ENCODE results near the gene LMTK2.

Gene LMTK2

GRCh38 chr7:98222533-98223195 is 116.0 kb downstream of the LMTK2 start:
- no peak for DNase-seq

DNA sequence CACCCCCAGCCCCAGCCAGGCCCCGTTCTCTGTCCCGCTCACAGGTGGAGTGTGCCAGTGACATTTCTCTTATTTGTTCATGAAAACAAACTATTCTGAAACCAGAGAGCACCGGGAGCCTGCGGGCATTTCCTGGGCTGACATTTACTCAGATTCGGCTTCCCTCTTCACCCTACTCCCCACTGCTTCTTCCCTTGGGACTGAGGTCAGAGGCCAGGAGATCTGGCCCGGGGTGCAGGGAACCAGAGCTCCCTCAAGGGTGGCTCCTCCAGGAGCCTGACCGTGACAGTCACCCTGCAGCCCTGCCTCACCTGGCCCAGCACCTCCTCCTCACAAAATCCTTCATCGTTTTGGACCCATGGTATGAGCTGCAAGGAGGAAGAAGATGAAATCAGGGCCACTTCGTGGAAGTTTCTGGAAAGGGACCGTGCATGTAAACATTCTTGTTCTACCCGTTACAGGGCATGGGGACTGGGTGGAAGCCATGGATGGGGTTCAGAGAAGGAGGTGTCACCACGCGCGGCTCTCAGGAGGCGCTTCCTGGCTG is 116.8 kb downstream of the LMTK2 start:
- DNase-seq = no peak

- DNase-seq = no peak
Observed at GRCh38 chr7:98223898-98224700, 117.4 kb downstream of the LMTK2 start.

DNA sequence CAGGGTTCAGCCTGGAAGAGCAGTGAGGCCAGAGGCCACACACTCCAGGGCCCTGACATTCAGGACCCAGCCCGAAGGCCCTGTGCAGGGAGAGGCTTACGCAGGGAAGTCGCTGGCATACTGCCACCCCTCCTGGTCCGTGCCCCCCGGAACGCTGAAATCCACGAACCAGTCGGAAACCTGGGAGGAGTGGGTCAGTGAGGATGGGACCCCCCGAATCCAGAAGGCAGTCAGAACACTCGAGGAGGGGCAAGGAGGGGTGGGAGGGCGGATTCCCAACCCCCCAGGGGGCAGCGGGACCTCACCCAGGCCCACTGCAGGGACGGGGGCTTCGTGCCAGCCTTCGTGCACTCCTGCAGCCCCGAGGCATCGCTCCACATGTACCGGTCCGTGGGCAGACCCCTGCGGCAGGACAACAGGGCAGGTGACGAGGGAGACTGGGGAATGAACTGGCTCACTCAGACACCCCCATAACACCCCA is 118.1 kb downstream of the LMTK2 start:
- no peak for DNase-seq

DNA sequence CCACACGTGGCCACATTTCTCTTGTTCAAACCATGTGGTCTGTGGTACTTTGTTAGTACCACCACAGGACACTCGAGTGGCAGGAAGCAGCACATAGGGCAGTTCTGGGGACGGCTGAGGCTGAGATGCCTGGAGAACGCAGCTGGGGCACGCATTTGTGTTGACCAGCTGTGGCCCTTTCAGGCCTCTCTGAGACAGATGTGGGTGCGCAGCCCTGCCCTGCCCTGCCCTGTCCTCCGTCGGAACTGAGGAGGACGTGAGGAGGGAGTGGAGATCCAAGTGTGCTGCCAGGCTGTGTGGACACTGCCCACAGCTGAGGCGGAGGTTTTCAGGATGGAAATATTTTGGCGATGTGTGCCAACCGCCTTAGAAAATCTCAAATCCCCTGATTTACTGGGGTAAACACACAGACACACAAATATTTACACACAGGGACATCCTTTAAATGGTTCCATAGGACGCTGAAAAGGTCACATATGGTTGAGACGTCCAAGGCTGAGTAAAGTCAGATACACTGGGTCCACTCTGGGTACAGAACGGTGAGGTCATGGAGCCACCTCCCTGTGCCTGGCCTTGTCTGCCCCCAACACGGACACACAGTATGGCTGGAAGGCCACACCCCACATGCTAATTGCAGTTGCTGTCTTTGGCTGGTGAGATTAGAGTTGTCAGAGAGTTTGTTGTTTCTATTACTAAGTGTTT is 119.4 kb downstream of the LMTK2 start:
- DNase-seq = no peak

DNA sequence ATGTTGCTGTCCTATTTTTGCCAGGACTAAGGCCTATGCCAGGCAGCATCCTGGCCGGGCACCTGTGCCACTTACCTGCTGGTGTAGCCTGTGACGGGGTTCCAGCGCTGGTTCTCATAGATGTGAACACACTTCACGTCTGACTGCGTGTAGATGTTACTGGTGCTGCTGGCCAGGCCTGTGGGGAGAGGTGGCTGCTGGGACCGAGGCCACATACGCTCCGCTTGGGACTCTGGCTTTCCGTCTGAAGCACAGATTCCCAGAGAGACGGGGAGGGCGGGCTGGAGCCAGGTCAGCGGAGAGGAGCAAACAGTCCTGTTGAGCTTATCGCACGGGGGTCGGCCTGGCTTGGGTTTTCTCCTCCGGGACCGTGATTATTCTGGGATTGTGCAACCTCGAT is 121.3 kb downstream of the LMTK2 start:
- DNase-seq = no peak

GRCh38 chr7:98228801-98229200 is 122.1 kb downstream of the LMTK2 start:
- no peak for DNase-seq

DNA sequence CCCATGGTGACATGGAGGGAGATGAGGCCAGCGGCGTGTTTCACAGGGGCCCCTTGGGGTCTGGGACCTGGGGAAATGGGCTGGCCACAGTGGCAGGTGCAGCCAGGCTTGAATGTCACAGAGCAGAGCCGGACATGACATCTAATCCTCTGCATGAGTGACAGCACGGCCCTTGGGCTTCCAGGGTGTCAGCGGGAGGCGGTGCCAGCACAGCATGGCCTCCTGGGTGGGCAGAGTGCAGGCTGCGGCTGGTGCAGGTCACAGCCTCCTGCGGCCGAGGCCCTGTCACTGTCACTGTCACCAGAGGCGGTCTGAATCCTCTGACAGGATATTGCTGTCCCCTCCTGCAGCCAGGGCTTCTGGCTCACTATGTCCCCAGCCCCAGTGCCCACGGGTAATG is 122.8 kb downstream of the LMTK2 start:
- DNase-seq = no peak

GRCh38 chr7:98229991-98230745 is 123.5 kb downstream of the LMTK2 start:
- DNase-seq = no peak

DNA sequence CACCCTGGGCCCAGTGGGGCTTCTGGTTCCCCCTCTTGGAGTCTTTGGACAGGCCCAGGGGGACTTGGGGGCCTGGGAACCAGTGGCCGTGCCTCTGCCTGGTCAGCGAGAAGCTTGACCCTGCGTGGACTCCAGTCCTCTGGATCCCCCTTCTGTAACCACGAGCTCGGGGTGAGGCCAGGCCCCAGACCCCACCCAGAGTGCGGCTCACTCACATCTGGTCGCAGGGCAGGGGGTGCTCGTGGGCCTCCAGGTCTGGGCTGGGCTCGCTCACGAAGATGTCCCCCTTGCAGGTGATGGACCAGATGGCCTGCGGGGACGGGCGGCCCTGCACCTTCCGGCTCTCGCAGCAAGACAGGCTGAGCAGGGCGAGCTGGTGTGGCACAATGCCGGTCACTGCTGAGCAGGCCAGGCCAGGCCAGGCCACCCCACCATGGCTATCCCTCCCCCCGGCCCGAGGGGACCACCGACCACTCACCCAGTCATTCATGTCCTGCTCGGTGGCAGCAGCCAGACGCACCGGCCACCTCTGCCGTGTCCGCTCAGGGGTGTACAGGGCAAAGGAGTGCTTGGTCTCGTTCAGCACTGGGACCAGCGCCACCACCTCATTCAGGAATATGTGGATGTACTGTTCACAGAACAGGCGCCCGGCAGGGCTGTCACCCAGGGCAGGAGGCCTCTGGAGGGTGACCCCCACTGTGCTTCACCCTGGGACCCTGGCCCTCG is 124.2 kb downstream of the LMTK2 start:
- DNase-seq = no peak

DNA sequence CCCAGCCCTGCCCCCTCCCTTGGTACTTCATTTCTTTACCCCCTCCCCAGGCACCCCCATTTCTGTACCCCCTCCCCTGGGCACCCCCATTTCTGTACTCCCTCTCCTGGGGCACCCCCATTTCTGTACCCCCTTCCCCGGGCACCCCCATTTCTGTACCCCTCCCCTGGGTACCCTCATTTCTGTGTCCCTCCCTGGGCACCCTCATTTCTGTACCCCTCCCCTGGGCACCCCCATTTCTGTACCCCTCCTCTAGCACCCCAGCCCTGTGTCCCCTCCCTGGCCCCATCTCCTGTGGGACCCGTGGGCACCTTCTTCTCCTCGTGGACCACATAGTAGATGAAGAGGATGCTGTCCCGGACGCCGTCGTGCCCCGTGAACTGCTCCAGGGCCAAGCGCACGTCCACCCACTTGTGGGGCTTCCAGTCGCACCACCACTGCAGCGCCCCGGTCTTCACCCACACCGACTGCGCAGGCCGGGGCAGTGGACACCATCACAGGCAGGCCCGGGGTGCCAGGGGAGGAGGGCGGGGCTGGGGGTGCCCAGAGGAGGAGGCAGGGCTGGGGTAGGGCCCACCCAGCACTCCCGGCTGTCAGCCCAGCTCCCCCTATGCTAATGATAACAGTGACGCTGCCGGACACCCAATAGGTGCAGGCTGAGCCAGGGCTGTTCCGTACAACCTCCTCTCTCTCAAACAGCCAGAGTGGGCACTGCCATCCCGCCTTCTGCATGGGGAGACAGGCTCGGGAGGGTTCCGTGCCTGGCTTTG is 125.0 kb downstream of the LMTK2 start:
- no peak for DNase-seq

- no peak for DNase-seq
Observed at GRCh38 chr7:98232263-98232585, 125.6 kb downstream of the LMTK2 start.

DNA sequence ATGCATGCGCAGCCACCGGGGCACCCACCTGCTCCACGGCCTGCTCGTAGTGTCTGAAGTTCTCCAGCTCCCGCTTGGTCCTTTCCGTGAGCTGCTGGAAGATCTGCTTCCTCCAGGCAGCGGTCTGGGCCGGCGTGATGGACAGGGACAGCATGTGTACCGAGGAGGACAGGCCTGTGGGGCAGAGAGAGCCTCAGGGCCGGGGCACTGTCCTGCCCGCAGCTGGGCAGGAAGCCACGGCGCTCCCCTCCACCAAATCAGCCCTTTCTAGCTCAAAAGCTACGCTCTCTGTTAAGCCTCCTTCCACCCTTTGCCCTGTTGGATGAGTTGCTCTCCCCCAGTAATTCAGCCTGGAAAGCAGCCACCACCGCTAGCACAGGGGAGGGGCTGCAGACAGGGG is 126.1 kb downstream of the LMTK2 start:
- no peak for DNase-seq

GRCh38 chr7:98233219-98234070 is 126.8 kb downstream of the LMTK2 start:
- no peak for DNase-seq

DNA sequence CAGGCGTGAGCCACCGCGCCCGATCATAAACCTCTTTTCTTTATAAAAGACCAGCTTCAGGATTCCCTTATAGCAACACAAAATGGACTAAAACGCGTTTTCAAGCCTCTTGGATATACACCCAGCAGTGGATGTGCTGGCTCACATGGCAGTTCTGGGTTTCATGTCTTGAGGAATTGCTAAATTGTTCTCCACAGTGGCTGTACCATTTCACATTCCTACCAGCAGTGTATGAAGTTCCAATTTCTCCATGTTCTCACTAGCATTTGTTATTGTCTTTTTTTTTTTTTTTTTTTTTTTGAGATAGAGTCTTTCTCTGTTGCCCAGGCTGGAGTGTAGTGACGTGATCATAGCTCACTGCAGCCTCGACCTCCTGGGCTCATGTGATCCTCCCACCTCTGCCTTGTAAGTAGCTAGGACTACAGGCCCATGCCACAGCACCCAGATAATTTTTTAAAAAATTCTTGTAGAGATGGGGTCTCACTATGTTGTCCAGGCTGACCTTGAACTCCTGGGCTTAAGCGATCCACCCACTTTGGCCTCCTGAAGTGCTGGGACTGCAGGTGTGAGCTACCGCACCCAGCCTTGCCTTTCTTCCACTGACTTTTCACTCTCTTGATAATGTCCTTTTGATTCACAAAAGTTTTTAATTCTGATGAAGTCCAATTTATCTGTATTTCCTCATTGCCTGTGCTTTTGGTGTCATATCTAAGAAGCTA is 127.9 kb downstream of the LMTK2 start:
- DNase-seq = no peak

- no peak for DNase-seq
Observed at GRCh38 chr7:98235901-98236300, 129.2 kb downstream of the LMTK2 start.

DNA sequence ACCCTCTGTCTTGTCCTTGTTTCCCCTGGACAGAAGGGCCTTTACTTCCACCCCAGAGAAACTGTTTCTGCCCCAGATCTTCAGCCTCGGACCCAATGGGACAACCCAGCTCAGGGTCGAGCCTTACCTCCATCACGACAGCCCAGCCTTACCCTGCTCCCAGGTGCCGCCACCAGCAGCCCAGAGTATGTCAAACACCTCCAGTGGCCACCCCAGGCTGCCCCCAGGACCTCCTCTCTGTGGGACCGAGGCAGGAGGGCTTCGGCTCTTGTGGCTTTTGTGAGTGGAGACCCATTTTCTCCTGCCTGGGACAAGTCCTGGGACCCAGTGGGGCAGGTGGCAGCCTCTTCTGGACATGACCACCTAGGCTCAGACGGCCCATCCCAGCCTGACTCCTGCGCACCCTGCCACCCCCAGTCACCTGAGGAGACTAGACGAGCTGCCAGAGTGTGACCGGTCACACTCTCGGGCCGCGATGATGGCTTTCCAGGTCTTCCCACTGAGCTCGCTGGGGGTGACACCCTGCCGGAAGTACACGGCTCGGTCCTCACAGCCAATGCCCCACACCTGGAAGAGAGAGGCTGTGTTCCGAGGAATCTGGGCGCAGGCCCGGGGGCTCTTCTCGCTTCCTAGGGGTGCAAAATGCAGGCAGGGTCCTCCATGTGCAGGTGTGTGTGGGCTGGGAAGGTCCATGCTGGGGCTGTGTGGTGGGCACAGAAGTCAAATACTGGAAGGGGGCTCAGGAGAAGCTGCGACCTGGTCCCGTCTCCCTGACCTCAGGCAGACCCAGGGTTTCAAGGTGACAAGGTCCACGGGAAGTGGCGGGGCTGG is 129.9 kb downstream of the LMTK2 start:
- DNase-seq = no peak

DNA sequence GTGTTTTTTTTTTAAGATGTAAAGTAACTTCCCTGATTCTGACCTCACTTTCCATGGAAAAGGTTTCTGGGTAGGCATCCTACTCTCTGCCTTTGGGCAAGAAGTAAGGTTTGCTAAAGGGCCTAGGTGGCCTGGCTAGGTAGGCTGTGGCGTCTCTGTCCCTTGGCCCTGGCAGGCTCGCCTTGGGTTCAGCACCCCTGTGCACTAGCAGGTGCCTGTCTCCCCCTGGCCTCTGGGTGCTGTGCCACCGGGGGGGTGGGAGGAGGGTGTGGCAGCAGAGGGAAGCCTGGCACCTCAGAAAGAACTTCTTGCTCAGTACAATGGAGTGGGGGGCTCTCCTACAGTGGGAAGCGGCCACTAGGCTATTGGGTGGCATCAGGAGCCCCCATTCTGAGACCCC is 131.4 kb downstream of the LMTK2 start:
- no peak for DNase-seq

DNA sequence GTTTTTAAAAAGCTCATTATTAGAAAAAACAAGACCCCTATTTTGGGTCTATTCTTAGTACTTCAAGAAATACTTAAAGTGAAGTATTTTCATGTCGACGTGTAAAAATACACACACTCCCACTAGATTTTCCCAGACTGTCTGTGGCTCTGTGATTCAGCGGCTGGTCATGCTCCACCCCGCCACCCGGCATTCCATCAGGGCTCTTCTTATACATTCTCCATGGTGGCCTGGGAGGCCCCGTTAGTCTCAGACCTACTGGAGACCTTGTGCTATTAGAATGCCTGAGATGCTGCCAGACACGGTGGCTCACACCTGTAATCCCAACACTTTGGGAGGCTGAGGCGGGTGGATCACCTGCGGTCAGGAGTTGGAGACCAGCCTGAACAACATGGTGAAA is 132.3 kb downstream of the LMTK2 start:
- no peak for DNase-seq
